Nephron progenitor cell (in vitro differentiated cells): ENCODE data around the gene CD164L2.
A peak's percentile ranks its signal among the peaks of the same experiment; 100 is the strongest.
"Not testable (repeated sequence)": the region's sequence is repeated elsewhere in the genome, so short reads cannot be mapped to it uniquely, and the experiment has no call there.

Experiments used
- DNase-seq: peaks from one replicate; pipeline ENCODE4 v3.0.0; 2021
- H3K27ac Mint-ChIP-seq: 2 replicates; pipeline ENCODE4 v1.8.0; 2021; ENCODE audit warnings: mild to moderate bottlenecking, moderate library complexity, mixed read lengths
- H3K27me3 Mint-ChIP-seq: 2 replicates; pipeline ENCODE4 v1.8.0; 2021; ENCODE audit warnings: mild to moderate bottlenecking, low read depth, mixed read lengths; ENCODE audit not compliant: poor library complexity
- H3K36me3 Mint-ChIP-seq: 2 replicates; pipeline ENCODE4 v1.8.0; 2021; ENCODE audit warnings: low read depth, mixed read lengths
- H3K4me1 Mint-ChIP-seq: 2 replicates; pipeline ENCODE4 v1.8.0; 2021; ENCODE audit warnings: mixed read lengths
- H3K4me3 Mint-ChIP-seq: 2 replicates; pipeline ENCODE4 v1.8.0; 2021; ENCODE audit warnings: mild to moderate bottlenecking, moderate library complexity, mixed read lengths
- H3K9me3 Mint-ChIP-seq: 2 replicates; pipeline ENCODE4 v1.8.0; 2021; ENCODE audit warnings: mild to moderate bottlenecking, moderate library complexity, mixed read lengths
- CTCF ChIP-seq: fragments of 200-600 bp; sonication (generic); IDR thresholded peaks from 2 replicates; pipeline ENCODE4 v1.5.0; 2021; ENCODE audit warnings: antibody characterized with exemption

The CD164L2 gene

GRCh38 chr1:27393641-27394281 lies 10.6 kb upstream of the CD164L2 start:
- Mint-ChIP-seq H3K36me3 (no peaks in the 10 kb centered on the region), H3K4me3 (peak overlapping the region; percentile 85), H3K4me1 (peaks cover 52% of the 10 kb centered on the region), H3K27me3 (peaks cover 18% of the 10 kb centered on the region), H3K9me3 (no peaks in the 10 kb centered on the region), H3K27ac (no peak overlapping the region)
- no peak for TF ChIP-seq CTCF
- DNase-seq: no peak

GRCh38 chr1:27392778-27393635 lies 9.9 kb upstream of the CD164L2 start:
- H3K4me3 Mint-ChIP-seq: peak overlapping the region; percentile 85
- H3K27ac Mint-ChIP-seq: no peak overlapping the region
- H3K27me3 Mint-ChIP-seq: peaks cover 22% of the 10 kb centered on the region

GRCh38 chr1:27392096-27392777 lies 9.1 kb upstream of the CD164L2 start, which contains the start of gene GPR3:
Gene GPR3 (plus strand): TSS chr1:27392622. CDS start chr1:27393799, 1,177 bp downstream.
- peaks cover 39% of the 10 kb centered on the region for H3K4me1 Mint-ChIP-seq
- peak; percentile 27 for TF ChIP-seq CTCF
- no peaks in the 10 kb centered on the region for H3K36me3 Mint-ChIP-seq
- peak within 1 kb of the TSS; percentile 7 for H3K27ac Mint-ChIP-seq
- peaks cover 22% of the 10 kb centered on the region for H3K27me3 Mint-ChIP-seq
- no peaks in the 10 kb centered on the region for H3K9me3 Mint-ChIP-seq
- peak within 1 kb of the TSS; percentile 85 for H3K4me3 Mint-ChIP-seq
- peak; percentile 96 for DNase-seq

More at GRCh38 chr1:27392778-27393635, 9.9 kb upstream of the CD164L2 start:
- Mint-ChIP-seq H3K4me1 (peaks cover 47% of the 10 kb centered on the region), H3K9me3 (no peaks in the 10 kb centered on the region), H3K36me3 (no peaks in the 10 kb centered on the region)
- no peak for DNase-seq
- TF ChIP-seq CTCF: no peak

- Mint-ChIP-seq H3K27ac (no peak overlapping the region), H3K9me3 (no peaks in the 10 kb centered on the region), H3K4me1 (peaks cover 34% of the 10 kb centered on the region), H3K4me3 (peak overlapping the region; percentile 84), H3K27me3 (peaks cover 22% of the 10 kb centered on the region), H3K36me3 (no peaks in the 10 kb centered on the region)
- no peak for DNase-seq
- TF ChIP-seq CTCF: no peak
Observed at GRCh38 chr1:27391511-27392095, 8.5 kb upstream of the CD164L2 start.

- DNase-seq: peak; percentile 80
- Mint-ChIP-seq H3K4me3 (no peak overlapping the region), H3K27me3 (peaks cover 40% of the 10 kb centered on the region), H3K27ac (no peak overlapping the region), H3K36me3 (no peaks in the 10 kb centered on the region), H3K4me1 (peaks cover 19% of the 10 kb centered on the region), H3K9me3 (no peaks in the 10 kb centered on the region)
- peak; percentile 78 for TF ChIP-seq CTCF
Observed at GRCh38 chr1:27388337-27389005, 5.3 kb upstream of the CD164L2 start.

GRCh38 chr1:27384797-27385196 lies 1.7 kb upstream of the CD164L2 start:
- H3K4me1 Mint-ChIP-seq, DNase-seq, H3K27ac Mint-ChIP-seq, H3K9me3 Mint-ChIP-seq, H3K4me3 Mint-ChIP-seq, H3K36me3 Mint-ChIP-seq: not testable (repeated sequence)
- H3K27me3 Mint-ChIP-seq: peaks cover 46% of the 10 kb centered on the region
